K562 (cell line): ENCODE measurements around the gene MEIOB. TPM values are rescaled to one million over a fixed set of nuclear protein-coding genes. Genes with fewer than 3 reads are reported as not detected.
A peak's percentile ranks its signal among the peaks of the same experiment; 100 is the strongest.

ENCODE experiments used
- BRF2 ChIP-seq: IDR thresholded peaks from 3 replicates; pipeline ENCODE4 v1.6.1; 2011; ENCODE audit warnings: borderline replicate concordance, mild to moderate bottlenecking; ENCODE audit not compliant: insufficient read length, insufficient read depth
- CLOCK ChIP-seq: fragments of 250-450 bp; sonication (Bioruptor Pico); IDR thresholded peaks from 2 replicates; pipeline ENCODE4 v1.4.0; 2020; ENCODE audit warnings: mild to moderate bottlenecking, moderate library complexity, borderline replicate concordance
- CREBBP ChIP-seq: IDR thresholded peaks from one replicate; pipeline ENCODE4 v1.6.1; 2012; ENCODE audit warnings: low read depth, mild to moderate bottlenecking, control low read depth, inconsistent platforms, low read length
- MCM5 ChIP-seq: fragments of 450-650 bp; IDR thresholded peaks from 2 replicates; pipeline ENCODE4 v1.6.1; 2016; ENCODE audit warnings: low read depth
- NFE2L1 ChIP-seq: fragments of 450-650 bp; IDR thresholded peaks from 2 replicates; pipeline ENCODE4 v1.6.1; 2016; ENCODE audit warnings: missing genetic modification characterization, low read depth, mild to moderate bottlenecking, missing compliant biosample characterization, moderate library complexity, borderline replicate concordance
- NR0B1 ChIP-seq: fragments of 450-650 bp; IDR thresholded peaks from one replicate; pipeline ENCODE4 v1.6.1; 2018; ENCODE audit warnings: mild to moderate bottlenecking, moderate library complexity; ENCODE audit not compliant: partially characterized antibody
- TFAP4 ChIP-seq: sonication (generic); formaldehyde crosslinking; IDR thresholded peaks from 2 replicates; pipeline ENCODE4 v1.8.0; 2022; ENCODE audit warnings: missing genetic modification reagents, mild to moderate bottlenecking, moderate library complexity, borderline replicate concordance
- ZBTB17 ChIP-seq: fragments of 450-650 bp; formaldehyde crosslinking; IDR thresholded peaks from 2 replicates; pipeline ENCODE4 v1.4.0; 2020; ENCODE audit warnings: mild to moderate bottlenecking
- ZKSCAN3 ChIP-seq: fragments of 250-450 bp; sonication (Bioruptor Pico); IDR thresholded peaks from 2 replicates; pipeline ENCODE4 v1.4.0; 2020
- ZNF507 ChIP-seq: conservative IDR thresholded peaks from 2 replicates; pipeline ENCODE4 v1.6.1; 2017; ENCODE audit warnings: missing genetic modification characterization, missing compliant biosample characterization
- ZSCAN32 ChIP-seq: fragments of 450-650 bp; formaldehyde crosslinking; IDR thresholded peaks from 2 replicates; pipeline ENCODE4 v1.4.0; 2020; ENCODE audit warnings: mild to moderate bottlenecking, moderate library complexity
- polyA plus RNA-seq, 8 experiments: library from polyadenylated mRNA; depleted of rRNA in 4 of 8; stranded (reverse) in 5 of 8; unstranded in 3 of 8; fragments of >200 nt; fragmentation: Nextera tagmentation in 2 of 8; fragmentation: Illumina TruSeq in 1 of 8; extraction: Ambion mirVana in 2 of 8; extraction: Trizol in 1 of 8; gene quantifications; 2 replicates each; pipeline versions ENCODE4 v1.2.1 to v1.2.3, GENCODE V29; 2011 to 2014; ENCODE audit warnings: inconsistent platforms in 1 of 8, missing spikeins in 1 of 8
- total RNA-seq, 7 experiments: library from RNA; depleted of rRNA in 6 of 7; stranded (reverse); fragments of >200 nt in 6 of 7; fragmentation: Illumina TruSeq in 2 of 7; extraction: Trizol in 2 of 7; gene quantifications; 2 replicates each; pipeline versions ENCODE4 v1.2.1 to v1.2.3, GENCODE V29; 2011 to 2021; ENCODE audit warnings: low replicate concordance in 1 of 7
- TF ChIP-seq, protein P1 (sequence below), 2 experiments: fragments of 450-650 bp in 1 of 2; sonication (generic) in 1 of 2; formaldehyde crosslinking in 1 of 2; IDR thresholded peaks; 2 replicates each; pipeline versions ENCODE4 v1.7.1 to v1.9.0; 2016 to 2022; ENCODE audit warnings: inconsistent platforms in 1 of 2, mild to moderate bottlenecking in 1 of 2, missing genetic modification reagents in 1 of 2

MEIOB gene
- total and polyA plus RNA-seq, 9 of the 15 experiments (the other 6 are each of a cell fraction or from before 2014, with no cell fraction given): 25.4 to 203 (median 97.6) TPM

GRCh38 chr16:1812732-1813163 lies 59.2 kb downstream of the MEIOB start (continued):
- TF ChIP-seq NR0B1: no peak
- no peak for TF ChIP-seq BRF2
- TF ChIP-seq MCM5: no peak
- no peak for TF ChIP-seq NFE2L1 (tag)
- no peak for TF ChIP-seq CLOCK
- TF ChIP-seq TFAP4 (CRISPR knock-in tag): peak; percentile 98
- no peak for TF ChIP-seq ZKSCAN3 (CRISPR knock-in tag)
- TF ChIP-seq, protein P1, sequence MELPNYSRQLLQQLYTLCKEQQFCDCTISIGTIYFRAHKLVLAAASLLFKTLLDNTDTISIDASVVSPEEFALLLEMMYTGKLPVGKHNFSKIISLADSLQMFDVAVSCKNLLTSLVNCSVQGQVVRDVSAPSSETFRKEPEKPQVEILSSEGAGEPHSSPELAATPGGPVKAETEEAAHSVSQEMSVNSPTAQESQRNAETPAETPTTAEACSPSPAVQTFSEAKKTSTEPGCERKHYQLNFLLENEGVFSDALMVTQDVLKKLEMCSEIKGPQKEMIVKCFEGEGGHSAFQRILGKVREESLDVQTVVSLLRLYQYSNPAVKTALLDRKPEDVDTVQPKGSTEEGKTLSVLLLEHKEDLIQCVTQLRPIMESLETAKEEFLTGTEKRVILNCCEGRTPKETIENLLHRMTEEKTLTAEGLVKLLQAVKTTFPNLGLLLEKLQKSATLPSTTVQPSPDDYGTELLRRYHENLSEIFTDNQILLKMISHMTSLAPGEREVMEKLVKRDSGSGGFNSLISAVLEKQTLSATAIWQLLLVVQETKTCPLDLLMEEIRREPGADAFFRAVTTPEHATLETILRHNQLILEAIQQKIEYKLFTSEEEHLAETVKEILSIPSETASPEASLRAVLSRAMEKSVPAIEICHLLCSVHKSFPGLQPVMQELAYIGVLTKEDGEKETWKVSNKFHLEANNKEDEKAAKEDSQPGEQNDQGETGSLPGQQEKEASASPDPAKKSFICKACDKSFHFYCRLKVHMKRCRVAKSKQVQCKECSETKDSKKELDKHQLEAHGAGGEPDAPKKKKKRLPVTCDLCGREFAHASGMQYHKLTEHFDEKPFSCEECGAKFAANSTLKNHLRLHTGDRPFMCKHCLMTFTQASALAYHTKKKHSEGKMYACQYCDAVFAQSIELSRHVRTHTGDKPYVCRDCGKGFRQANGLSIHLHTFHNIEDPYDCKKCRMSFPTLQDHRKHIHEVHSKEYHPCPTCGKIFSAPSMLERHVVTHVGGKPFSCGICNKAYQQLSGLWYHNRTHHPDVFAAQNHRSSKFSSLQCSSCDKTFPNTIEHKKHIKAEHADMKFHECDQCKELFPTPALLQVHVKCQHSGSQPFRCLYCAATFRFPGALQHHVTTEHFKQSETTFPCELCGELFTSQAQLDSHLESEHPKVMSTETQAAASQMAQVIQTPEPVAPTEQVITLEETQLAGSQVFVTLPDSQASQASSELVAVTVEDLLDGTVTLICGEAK (IDR thresholded peaks at IDR 0.05): no peak
- TF ChIP-seq, protein P1 (CRISPR knock-in tag; IDR thresholded peaks at IDR 0.05): no peak
- no peak for TF ChIP-seq ZSCAN32 (CRISPR knock-in tag)
- TF ChIP-seq ZBTB17: no peak
- no peak for TF ChIP-seq ZNF507 (tag)
- TF ChIP-seq CREBBP: no peak
